HG03280 (cell line): Measurements from ENCODE around the gene SH3D21.

Experiments
- ATAC-seq: cut with Tn5 transposase; IDR thresholded peaks from one replicate; pipeline ENCODE4 v1.9.1; 2021; ENCODE audit warnings: mild to moderate bottlenecking, moderate library complexity; ENCODE audit not compliant: unreplicated experiment

Gene SH3D21

DNA sequence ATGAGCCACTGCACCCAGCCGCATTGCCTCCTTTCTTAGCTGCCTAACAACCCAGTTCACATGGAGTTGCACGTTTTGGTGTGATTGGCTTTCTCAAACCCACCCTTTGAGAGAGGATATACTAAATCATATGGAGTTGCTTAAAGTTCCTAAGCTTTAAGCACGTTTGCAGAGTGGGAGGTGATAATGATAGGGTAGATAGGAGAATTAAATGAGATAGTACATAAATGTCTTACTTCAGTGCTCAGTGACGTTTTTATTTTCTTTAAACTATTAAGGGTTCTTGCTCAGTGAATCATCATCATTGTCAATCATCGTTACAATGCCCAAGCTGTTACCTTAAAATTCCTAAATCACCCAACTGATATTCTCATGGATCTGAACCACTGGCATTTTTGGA, 2.9 kb upstream of the SH3D21 start:
- no peak for ATAC-seq

DNA sequence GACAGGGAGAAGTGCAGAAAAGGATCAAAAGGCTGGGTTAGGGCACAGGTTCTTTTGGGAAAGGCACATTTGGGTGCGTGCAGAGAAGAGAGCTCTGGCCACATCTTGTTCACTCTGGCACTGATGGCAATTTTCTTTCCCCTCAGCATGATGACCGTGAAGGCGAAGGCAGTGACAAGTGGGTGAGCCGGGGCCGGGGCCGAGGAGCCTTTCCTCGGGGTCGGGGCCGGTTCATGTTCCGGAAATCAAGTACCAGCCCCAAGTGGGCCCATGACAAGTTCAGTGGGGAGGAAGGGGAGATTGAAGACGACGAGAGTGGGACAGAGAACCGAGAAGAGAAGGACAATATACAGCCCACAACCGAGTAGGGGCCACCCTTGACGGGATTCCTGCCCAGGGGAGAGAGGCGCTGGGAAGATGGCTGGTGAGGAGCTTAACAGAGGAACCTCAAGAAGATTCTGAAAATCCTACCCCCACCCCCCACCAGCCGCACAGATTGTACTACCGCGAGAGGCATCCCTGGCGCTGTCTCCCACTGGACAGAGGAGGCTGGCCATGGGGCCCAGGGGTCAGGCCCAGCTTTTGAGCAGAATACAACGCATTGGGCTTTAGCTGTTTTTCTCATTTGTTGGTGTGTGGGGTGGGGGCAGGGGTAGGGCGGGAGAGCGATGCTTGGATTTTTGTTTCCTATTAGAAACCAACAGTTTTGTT, 2.4 kb upstream of the SH3D21 start:
- ATAC-seq: no peak

- ATAC-seq: no peak
These were observed 1.6 kb upstream of the SH3D21 start for GRCh38 chr1:36304521-36304920.

- no peak for ATAC-seq
These were observed 926 bp upstream of the SH3D21 start for GRCh38 chr1:36304970-36305914.

DNA sequence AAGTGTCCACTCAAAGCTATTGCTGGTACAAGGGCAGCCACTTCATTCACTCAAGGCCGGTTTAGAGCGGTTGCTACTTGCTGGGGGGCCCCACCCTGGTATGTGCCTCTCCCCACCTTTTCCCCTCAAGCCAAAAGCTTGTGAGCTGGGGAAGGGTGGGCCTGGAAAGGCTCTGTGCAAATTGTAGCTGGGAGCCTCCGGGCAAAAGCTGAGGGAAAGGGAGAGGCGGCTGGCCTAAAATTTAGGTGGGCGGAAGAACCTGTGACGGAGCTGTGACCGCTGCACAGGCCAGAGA, 306 bp upstream of the SH3D21 start:
- no peak for ATAC-seq

- peak; percentile 98 for ATAC-seq
These were observed 811 bp downstream of the SH3D21 start for GRCh38 chr1:36306902-36307456.

DNA sequence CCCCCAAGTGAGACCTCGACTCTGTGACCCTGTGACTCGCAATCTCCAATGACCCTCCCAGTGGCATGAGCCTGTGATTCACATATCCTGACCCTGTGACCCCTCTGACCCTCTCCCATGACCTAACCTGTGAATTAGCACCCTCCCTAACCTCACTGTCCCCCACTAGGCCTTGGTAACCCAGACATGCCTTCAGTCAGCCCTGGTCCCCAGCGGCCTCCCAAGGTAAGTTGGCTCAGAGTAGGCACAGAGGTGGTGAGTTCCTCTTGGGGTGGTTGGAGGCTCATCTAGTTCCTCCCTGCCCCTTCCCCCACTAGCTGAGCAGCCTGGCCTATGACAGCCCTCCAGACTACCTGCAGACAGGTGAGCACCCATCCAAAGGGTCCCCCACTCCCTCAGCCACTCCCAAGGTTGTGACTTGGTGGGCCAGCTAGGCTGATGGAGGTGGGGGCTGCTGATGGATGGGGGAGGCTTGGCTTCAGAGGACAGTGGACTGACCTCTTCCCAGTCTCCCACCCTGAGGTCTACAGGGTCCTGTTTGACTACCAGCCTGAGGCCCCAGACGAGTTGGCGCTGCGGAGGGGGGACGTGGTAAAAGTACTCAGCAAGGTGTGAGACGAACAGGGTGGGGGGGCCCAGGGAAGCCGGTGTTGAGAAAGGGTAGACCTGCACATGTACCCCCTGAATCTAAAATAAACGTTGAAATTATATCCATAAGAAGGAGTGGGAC, 1.6 kb downstream of the SH3D21 start:
- ATAC-seq: no peak

GRCh38 chr1:36309397-36309796, 3.2 kb downstream of the SH3D21 start:
- no peak for ATAC-seq

DNA sequence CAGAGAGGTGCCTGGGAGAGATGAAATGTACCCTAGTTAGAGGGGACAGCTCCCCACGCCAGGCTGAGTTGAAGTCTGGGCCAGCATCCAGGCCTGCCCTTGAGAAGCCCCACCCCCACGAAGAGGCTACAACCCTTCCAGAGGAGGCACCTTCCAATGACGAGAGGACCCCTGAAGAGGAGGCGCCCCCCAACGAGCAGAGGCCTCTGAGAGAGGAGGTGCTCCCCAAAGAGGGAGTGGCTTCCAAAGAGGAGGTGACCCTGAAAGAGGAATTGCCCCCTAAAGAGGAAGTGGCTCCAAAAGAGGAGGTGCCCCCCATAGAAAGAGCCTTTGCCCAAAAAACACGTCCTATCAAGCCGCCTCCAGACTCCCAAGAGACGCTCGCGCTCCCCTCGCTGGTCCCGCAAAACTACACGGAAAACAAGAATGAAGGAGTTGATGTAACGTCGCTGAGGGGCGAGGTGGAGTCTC, 14.2 kb downstream of the SH3D21 start:
- ATAC-seq: no peak

DNA sequence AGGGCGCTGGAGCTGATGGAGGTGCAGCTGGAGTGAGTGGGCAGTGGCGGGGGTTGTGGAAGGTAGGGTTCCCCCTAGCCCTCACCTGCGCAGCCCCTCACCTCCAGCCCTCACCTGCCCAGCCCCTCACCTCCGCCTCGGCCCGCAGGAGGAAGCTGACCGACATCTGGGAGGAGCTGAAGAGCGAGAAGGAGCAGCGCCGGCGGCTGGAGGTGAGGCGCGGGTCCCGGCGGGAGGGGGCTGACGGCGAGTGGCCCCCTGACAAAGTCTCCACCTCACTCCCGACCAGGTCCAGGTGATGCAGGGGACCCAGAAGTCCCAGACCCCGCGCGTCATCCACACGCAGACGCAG, 14.6 kb downstream of the SH3D21 start:
- no peak for ATAC-seq

DNA sequence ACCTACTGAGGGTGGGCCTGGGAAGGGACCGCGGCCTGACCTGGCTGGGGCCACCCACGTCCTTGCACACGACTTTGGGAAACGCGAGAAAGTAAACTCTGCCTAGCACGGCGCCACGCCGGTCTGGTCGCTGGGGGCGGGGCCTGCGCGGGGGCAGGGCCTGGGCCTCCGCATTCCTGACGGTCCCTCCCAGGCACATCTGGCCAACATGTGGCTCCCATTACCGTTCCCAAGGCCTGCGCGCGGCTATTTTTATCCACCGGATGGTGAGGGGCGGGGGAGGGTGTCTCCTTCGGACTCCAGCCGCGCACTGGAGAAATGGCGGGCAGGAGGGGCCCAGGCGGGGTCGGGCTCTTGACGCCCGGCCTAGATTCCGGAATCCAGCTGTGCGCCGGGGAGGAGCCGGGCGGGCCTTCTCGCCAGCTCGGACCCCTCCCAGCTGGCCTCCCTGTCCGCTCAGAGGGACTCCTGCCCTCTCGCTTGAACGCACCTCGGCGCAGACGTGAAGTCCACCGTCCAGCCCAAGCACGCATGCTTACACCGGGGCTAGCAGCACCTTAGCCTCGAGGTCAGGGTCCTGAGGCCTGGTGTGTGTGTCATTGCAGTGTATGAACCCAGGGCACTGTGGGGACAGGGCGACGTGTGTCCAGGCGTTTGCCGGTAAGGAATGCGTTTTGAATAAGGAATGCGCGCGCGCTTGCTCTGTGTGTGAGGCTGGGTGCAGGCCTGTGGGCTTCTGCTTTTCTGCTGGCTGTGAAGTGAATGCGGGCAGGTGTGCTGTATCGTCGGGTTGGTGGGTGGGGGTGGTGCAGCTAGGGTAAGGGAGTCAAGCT, 15.2 kb downstream of the SH3D21 start:
- ATAC-seq: no peak

- ATAC-seq: no peak
These were observed 16.0 kb downstream of the SH3D21 start for GRCh38 chr1:36322041-36322785.

DNA sequence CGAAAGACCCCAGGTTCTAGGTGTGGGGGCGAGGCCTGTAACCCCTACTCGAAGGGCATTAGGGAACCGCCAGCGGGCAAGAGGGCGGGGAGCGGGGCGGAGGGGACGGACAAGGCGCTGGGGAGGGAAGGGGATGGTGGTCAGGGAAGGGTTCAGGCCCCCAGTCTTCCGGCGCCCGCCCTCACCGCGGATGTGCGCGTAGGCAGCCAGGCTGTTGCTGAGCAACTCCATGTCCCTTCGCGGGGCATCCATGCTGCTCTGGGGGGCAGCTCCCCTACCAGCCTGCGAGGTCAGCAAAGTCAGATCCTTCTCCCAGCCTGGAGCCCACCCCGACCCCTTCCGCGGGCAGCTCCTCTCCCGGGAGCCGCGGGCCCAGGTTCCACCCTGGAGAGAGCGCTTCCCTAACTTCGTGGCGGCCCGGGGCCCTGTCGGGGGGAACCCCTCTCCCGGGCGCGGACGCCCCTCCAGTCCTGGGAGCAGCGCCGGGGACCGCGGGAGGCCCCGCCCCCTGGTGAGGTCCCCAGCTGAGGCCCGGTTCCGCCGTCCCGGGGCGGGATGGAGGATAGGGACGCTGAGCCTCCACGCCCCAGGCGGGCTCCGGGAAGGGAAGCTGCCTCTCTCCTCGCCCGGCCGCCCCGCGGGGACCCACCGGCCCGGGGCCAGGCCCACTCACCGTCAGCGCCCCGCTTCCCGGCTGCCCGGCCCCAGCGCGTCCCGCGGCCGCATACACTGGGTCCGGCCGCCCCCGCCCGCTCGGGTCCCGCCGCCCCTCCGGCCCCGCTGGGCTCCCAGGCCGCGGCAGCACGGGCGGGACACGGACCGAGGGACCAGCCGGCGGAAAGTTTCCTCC, 16.8 kb downstream of the SH3D21 start:
- no peak for ATAC-seq

DNA sequence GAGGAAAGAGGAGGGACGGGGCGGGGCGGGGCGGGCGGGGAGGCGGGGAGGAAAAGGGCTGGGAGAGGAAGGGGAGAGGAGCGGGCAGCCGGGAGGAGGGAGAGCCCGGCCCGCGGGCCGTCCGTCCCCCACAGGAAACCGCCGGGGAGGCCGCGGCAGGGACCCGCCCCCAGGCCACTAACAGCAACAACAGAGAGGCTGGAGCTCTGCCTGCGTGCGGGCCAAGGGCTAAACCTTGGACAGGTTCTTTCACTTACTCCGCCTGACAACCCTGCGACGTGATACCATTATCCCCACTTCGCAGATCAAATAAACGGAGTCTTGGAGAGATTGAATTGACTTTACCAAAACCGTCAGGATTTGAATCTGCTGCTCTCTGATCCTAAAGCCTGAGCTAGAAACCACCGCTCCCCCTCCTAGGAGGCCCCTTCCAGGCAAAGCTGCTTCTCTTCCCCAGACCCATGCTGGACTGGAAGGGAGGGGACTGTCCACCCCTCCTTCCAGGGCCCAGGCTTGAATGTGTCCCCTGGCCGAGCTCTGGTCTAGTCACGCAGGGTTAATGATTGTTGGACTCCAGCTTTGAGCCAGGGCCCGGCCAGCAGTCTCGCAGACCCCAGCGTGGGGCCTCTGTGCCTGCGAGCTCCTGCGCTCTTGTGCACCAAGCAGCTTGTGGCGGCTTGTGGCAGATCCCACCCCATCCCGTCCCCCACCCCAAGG, 17.6 kb downstream of the SH3D21 start, which contains the start of gene EVA1B:
EVA1B (minus strand) TSS at position 10 of the 717 bp plus-strand sequence. CDS start 608 bp downstream, outside the sequence.
- no peak for ATAC-seq

DNA sequence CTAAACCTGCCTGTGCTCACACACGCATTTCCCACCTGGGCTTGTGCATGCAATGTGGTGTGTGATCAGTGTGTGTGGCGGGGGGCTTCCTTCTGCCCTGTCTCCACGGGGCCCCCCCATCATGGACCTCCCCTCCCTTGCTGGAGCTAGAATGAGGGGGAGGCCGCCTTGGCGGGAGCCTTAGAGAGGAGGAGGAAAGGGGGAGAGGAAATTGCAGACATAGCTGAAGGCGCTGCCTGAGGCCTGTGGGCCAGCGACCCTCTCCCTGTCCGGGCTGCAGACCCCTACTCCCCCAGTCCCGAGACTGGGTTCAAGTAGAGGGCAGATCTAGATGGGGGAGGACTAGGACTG, 18.2 kb downstream of the SH3D21 start:
- no peak for ATAC-seq

DNA sequence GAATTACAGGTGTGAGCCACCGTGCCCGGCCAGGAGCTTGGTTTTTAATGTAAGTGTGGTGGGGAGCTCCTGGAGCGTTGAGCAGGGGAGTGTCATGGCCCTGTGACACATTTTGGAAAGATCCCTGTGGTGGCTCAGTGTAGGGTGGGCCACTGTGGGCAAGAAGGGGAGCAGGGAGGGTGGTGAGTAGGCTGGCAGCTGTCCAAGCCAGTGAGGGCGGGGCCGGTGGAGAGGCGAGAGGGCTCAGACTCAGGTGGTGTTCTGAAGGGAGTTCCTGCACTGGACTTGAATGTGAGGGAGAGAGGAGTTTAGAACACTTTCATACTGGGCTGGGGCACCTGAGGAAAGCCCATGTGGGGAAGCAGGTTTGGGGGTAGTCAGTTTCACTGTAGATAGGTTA, 20.3 kb downstream of the SH3D21 start:
- ATAC-seq: no peak

DNA sequence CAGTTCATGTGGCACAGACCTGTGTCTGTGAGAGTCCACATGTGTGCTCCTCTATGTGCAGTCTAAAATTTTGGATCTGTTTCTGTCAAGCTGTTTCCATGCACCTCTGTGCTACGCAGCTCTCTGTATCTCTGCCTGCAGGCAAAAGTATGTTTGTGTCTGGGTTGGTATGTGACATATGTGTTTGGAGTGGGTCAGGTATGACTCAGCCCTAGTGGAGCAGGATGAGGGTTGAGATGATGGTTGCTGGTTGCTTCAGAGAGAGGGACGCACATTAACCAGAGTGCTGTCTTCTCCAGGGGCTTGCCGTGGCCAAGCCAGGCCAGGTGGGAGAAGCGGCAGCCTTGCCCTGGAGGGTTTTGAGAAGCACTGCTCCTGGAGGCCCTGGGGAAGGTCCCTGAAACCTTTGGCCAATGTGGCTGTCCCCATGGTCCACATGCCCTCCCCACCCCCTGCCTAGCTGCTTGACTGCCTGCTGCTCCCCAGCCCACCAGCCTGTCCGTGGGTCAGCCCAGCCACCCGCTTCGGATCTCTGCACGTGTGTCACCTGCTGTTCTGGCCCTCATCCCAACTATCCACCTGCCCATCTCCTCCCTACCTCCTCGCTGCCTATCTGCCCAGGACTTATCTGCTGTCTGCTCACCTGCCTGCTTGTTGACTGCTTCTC, 21.4 kb downstream of the SH3D21 start:
- ATAC-seq: no peak

GRCh38 chr1:36328088-36328480, 21.9 kb downstream of the SH3D21 start:
- ATAC-seq: no peak
